Activated CD4-positive, alpha-beta T cell treated with anti-CD3 and anti-CD28 coated beads for 36 hours (primary cell): ENCODE measurements around the gene UBE2J2. TPM values are rescaled to one million over a fixed set of nuclear protein-coding genes. Genes with fewer than 3 reads are reported as not detected.

Source experiments
- ATAC-seq: fragments of 200-7000 bp; cut with Tn5 transposase; one replicate; pipeline ENCODE4 v1.10.0; 2021; ENCODE audit warnings: mild to moderate bottlenecking, moderate library complexity
- CTCF ChIA-PET: fragments of 350-600 bp; sonication (Branson Sonifier 250); formaldehyde crosslinking; loops from one replicate; lab custom pipeline; 2021; ENCODE audit warnings: antibody characterized with exemption; lab: Charles Lee
- POLR2A ChIA-PET: fragments of 350-600 bp; sonication (Branson Sonifier 250); formaldehyde crosslinking; loops from one replicate; lab custom pipeline; 2021; ENCODE audit warnings: antibody characterized with exemption, inconsistent platforms; lab: Charles Lee
- DNase-seq: peaks from one replicate; pipeline ENCODE4 v3.0.0-alpha.2; 2020
- H3K27ac Mint-ChIP-seq: one replicate; pipeline ENCODE4 v1.8.0; 2021; ENCODE audit warnings: mixed read lengths
- H3K27me3 Mint-ChIP-seq: one replicate; pipeline ENCODE4 v1.8.0; 2021; ENCODE audit warnings: mixed read lengths
- H3K36me3 Mint-ChIP-seq: one replicate; pipeline ENCODE4 v1.8.0; 2021; ENCODE audit warnings: low read depth, mixed read lengths
- H3K4me1 Mint-ChIP-seq: one replicate; pipeline ENCODE4 v1.8.0; 2021; ENCODE audit warnings: mixed read lengths
- H3K4me3 Mint-ChIP-seq: one replicate; pipeline ENCODE4 v1.8.0; 2021; ENCODE audit warnings: mild to moderate bottlenecking, moderate library complexity, mixed read lengths
- H3K9me3 Mint-ChIP-seq: one replicate; pipeline ENCODE4 v1.8.0; 2021; ENCODE audit warnings: low read depth, mixed read lengths
- intact Hi-C, 2 experiments: fragments of 100-400 bp; cut with DNase I in 1 of 2; cut with micrococcal nuclease in 1 of 2; formaldehyde crosslinking; loops; one replicate each; pipeline versions ENCODE4 v1.14.2 to v1.15.1; 2022 to 2024; cut with DNase I, micrococcal nuclease
- total RNA-seq, 2 experiments: library from RNA; stranded (reverse); gene quantifications; one replicate each; pipeline ENCODE4 v1.2.3, GENCODE V29; 2021

Gene UBE2J2
- total RNA-seq, 2 experiments from 2014 or later, result 57.4 to 60.2 TPM

- Mint-ChIP-seq H3K36me3 (peaks cover 26% of the 10 kb centered on the region), H3K4me1 (no peaks in the 10 kb centered on the region), H3K4me3 (no peak overlapping the region), H3K27ac (no peak overlapping the region), H3K9me3 (no peaks in the 10 kb centered on the region), H3K27me3 (no peaks in the 10 kb centered on the region)
- ATAC-seq, result no peak
- intact Hi-C loops, result no loop called here
- no peak for DNase-seq
- ChIA-PET POLR2A (interaction anchor here (0.5 kb wide), 1 partner anchor 33 kb away, joined by 5 read pairs; no protein-coding TSS in a partner anchor), CTCF (interaction anchor here (0.7 kb wide), 1 partner anchor 149 kb away, joined by 3 read pairs; no protein-coding TSS in a partner anchor)
Measured at GRCh38 chr1:1315435-1315954, 41.8 kb upstream of the UBE2J2 start.

DNA sequence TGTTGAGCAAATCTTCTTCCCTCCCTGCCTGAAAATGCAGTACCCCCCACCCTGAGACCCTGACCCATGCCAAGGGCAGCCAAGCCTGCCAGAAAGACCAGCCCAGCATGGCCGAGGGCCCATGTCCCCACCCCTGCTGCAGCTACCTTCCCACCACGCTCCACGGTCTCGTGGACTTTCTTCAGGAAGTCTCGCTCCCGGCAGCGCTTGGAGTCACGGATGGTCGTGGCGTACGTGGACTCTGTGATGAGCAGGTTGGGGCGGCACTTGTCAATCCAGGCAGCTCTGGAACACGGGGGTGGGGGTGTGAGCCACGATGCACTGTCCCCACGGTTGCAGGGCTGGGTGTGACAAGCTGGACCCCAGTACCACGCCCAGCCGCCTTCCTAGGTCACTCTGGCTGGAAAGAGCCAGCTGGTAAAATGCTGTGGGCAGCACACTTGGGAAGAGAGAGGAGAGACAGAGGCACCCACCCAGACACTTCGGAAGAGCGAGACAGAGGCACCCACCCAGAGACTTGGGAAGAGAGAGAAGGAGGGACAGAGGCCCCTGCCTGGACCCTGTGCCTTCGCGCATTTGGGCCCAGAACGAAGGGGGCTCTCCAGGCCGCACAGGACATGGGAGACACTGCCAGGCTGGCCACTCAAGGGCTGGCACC lies 41.2 kb upstream of the UBE2J2 start:
- intact Hi-C loops, result no loop called here
- Mint-ChIP-seq H3K9me3 (no peaks in the 10 kb centered on the region), H3K27ac (no peak overlapping the region), H3K27me3 (no peaks in the 10 kb centered on the region), H3K36me3 (peaks cover 26% of the 10 kb centered on the region), H3K4me1 (peaks cover 2% of the 10 kb centered on the region), H3K4me3 (no peak overlapping the region)
- ChIA-PET POLR2A (interaction anchor here (0.5 kb wide), 1 partner anchor 33 kb away, joined by 5 read pairs; no protein-coding TSS in a partner anchor), CTCF (interaction anchor here (0.7 kb wide), 1 partner anchor 149 kb away, joined by 3 read pairs; no protein-coding TSS in a partner anchor)
- ATAC-seq, result no peak
- DNase-seq, result no peak

GRCh38 chr1:1314237-1314586 lies 40.6 kb upstream of the UBE2J2 start:
- peaks cover 2% of the 10 kb centered on the region for H3K4me1 Mint-ChIP-seq
- DNase-seq (no peak), ATAC-seq (no peak)
- no peak overlapping the region for H3K27ac Mint-ChIP-seq
- peaks cover 22% of the 10 kb centered on the region for H3K36me3 Mint-ChIP-seq
- no peaks in the 10 kb centered on the region for H3K27me3 Mint-ChIP-seq
- intact Hi-C loops, result no loop called here
- H3K4me3 Mint-ChIP-seq, result no peak overlapping the region
- ChIA-PET CTCF (no interaction called here), POLR2A (no interaction called here)
- H3K9me3 Mint-ChIP-seq, result no peaks in the 10 kb centered on the region

DNA sequence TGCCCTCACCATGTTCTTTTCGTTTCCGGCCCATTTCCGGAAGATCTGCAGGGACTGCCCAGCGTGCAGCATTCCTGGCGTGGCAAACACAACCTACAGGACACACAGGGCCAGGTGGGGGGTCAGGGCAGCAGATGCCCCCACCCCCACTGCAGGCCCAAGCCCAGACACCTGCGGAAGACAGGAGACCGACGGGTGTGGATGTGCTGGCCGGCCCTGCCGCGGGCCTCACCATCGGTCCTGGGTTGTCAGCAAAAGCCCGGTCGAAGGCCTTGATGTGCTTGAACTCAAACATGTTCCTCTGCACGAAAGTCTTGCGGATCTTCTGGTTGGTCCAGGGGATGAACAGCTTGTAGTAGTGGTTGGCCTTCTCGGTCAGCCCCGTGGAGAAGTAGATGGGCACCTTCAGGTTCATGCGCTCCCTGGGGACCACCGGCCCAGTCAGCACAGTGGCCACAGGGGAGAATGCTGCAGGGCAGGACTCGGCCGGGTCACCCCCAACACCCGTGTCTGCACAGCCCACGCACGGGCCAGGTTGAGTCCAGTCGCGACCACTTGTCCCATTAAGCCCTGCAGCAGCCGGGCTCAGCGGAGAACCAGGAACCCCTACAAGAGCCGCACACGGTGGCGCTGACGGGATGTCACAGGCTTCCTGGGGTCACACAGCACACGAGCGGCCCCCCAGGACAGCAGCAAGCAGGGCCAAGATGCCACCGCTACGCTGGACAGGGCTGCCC lies 40.0 kb upstream of the UBE2J2 start:
- H3K4me1 Mint-ChIP-seq, result peaks cover 2% of the 10 kb centered on the region
- no peak overlapping the region for H3K4me3 Mint-ChIP-seq
- ChIA-PET CTCF (no interaction called here), POLR2A (no interaction called here)
- DNase-seq (no peak), ATAC-seq (no peak)
- H3K27me3 Mint-ChIP-seq, result no peaks in the 10 kb centered on the region
- no peaks in the 10 kb centered on the region for H3K9me3 Mint-ChIP-seq
- H3K27ac Mint-ChIP-seq, result no peak overlapping the region
- intact Hi-C loops, result no loop called here
- H3K36me3 Mint-ChIP-seq, result peaks cover 17% of the 10 kb centered on the region

DNA sequence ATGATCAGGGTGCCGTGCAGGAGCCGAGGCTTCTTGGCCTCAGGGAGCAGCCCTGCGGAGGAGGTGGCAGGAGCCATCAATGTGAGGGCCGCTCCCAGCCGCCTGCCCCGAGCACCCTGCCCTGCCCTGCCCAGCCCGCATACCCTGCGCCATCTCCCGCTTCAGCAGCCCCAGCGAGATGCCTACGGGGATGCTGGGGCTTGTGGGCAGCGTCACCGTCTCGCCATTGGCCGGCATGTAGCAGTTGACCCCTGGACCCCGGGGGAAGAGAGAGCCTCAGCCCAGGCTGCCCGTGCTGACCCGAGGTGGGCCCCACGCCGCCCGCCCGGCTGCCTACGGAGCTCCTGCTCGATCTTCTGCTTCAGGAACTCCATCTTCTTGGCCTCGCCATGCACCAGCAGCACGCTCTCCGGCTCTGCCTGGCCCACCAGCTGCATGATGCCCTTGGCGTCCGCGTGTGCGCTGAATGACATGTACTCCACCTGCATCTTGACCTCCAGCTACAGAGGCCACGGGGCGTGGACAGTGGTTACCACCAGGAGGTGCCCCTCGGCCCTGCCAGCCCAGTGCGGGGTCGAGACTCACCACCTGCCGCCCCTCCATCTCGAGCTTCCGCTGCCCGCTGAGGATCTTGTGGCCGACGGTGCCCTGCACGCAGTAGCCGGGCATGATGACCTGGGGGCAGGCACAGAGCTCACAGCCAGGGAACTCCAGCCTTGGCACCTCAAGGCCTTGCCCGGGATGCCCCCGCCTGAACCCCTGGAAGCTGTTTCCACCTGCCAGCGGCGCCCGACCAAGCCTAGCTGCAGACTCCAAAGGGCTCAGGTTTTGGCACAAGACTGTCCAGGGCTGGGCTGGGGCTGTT lies 39.0 kb upstream of the UBE2J2 start:
- ChIA-PET POLR2A (no interaction called here), CTCF (no interaction called here)
- DNase-seq, result no peak
- Mint-ChIP-seq H3K9me3 (no peaks in the 10 kb centered on the region), H3K4me1 (peaks cover 2% of the 10 kb centered on the region), H3K4me3 (no peak overlapping the region), H3K27me3 (no peaks in the 10 kb centered on the region), H3K36me3 (peaks cover 16% of the 10 kb centered on the region), H3K27ac (no peak overlapping the region)
- ATAC-seq, result no peak
- intact Hi-C loops, result no loop called here

GRCh38 chr1:1311107-1312104 lies 37.8 kb upstream of the UBE2J2 start:
- no peak overlapping the region for H3K27ac Mint-ChIP-seq
- no peak overlapping the region for H3K4me3 Mint-ChIP-seq
- ChIA-PET POLR2A (no interaction called here), CTCF (interaction anchor here (0.5 to 0.9 kb wide), 2 partner anchors 63 to 88 kb away, joined by 3 to 4 read pairs; partner anchors contain the start of genes AURKAIP1 and CCNL2)
- no peaks in the 10 kb centered on the region for H3K9me3 Mint-ChIP-seq
- peaks cover 10% of the 10 kb centered on the region for H3K4me1 Mint-ChIP-seq
- no peak for ATAC-seq
- intact Hi-C loops, result no loop called here
- DNase-seq, result no peak
- peaks cover 11% of the 10 kb centered on the region for H3K36me3 Mint-ChIP-seq
- H3K27me3 Mint-ChIP-seq, result no peaks in the 10 kb centered on the region

GRCh38 chr1:1310476-1311053 lies 36.9 kb upstream of the UBE2J2 start:
- H3K27ac Mint-ChIP-seq, result no peak overlapping the region
- no peaks in the 10 kb centered on the region for H3K9me3 Mint-ChIP-seq
- intact Hi-C loops, result no loop called here
- H3K4me3 Mint-ChIP-seq, result no peak overlapping the region
- peaks cover 8% of the 10 kb centered on the region for H3K36me3 Mint-ChIP-seq
- ChIA-PET POLR2A (no interaction called here), CTCF (interaction anchor here (0.7 kb wide), 2 partner anchors 73 to 526 kb away, joined by 3 read pairs; no protein-coding TSS in a partner anchor)
- DNase-seq (no peak), ATAC-seq (no peak)
- peaks cover 17% of the 10 kb centered on the region for H3K4me1 Mint-ChIP-seq
- no peaks in the 10 kb centered on the region for H3K27me3 Mint-ChIP-seq

- H3K36me3 Mint-ChIP-seq, result peaks cover 8% of the 10 kb centered on the region
- POLR2A ChIA-PET, result no interaction called here
Measured at GRCh38 chr1:1310109-1310385, 36.4 kb upstream of the UBE2J2 start.

DNA sequence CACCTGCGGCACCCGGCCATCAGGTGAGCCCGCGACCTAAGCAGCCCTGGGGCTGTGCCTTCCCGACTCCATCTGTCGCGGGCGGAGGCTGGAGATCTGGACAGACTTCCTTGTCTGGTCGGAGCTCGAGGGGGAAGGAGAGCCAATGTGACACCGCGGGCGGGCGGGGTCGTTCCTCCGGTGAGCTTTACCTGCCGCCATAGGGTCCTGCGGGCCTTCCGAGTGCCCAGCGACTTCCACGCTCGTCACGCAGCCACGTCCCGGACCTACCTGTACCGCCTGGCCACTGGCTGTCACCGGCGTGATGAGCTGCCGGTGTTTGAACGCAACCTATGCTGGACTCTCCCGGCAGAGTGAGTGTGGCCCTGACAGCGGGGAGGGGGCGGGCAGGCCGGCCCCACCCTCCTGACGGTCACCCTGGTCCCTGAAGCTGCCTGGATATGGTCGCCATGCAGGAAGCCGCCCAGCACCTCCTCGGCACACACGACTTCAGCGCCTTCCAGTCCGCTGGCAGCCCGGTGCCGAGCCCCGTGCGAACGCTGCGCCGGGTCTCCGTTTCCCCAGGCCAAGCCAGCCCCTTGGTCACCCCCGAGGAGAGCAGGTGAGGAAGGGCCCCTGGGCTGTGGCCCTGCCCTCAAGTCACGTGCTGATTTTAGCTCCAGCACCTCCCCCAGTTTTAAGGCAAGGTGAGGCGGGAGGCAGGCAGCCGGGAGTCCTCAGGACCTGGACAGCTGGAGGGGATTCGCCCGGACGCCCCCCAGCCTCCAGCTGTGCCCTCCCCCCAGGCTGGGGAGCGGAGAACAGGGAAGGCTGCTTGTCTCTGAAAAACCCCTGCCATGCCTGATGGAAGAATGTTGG lies 35.8 kb upstream of the UBE2J2 start:
- DNase-seq (peak; percentile 36), ATAC-seq (no peak)
- peaks cover 8% of the 10 kb centered on the region for H3K36me3 Mint-ChIP-seq
- no peaks in the 10 kb centered on the region for H3K9me3 Mint-ChIP-seq
- no peaks in the 10 kb centered on the region for H3K27me3 Mint-ChIP-seq
- H3K4me1 Mint-ChIP-seq, result peaks cover 23% of the 10 kb centered on the region
- ChIA-PET POLR2A (interaction anchor here (0.5 kb wide), 1 partner anchor 14 kb away, joined by 3 read pairs; no protein-coding TSS in a partner anchor), CTCF (interaction anchor here (0.6 to 0.9 kb wide), 5 partner anchors 16 to 527 kb away, joined by 3 to 4 read pairs (median 3); no protein-coding TSS in a partner anchor)
- peak overlapping the region; percentile 31 for H3K27ac Mint-ChIP-seq
- peak overlapping the region; percentile 76 for H3K4me3 Mint-ChIP-seq
- intact Hi-C loops, result loop anchor here (2.0 to 10.0 kb wide), 4 partner anchors 37 to 1268 kb away; partner anchors contain the start of genes AURKAIP1 (in 1 of the 2) and UBE2J2 (in 1 of the 2)

More at GRCh38 chr1:1310109-1310385, 36.4 kb upstream of the UBE2J2 start:
- Mint-ChIP-seq H3K27me3 (no peaks in the 10 kb centered on the region), H3K4me3 (peak overlapping the region; percentile 76), H3K9me3 (no peaks in the 10 kb centered on the region), H3K27ac (no peak overlapping the region), H3K4me1 (peaks cover 22% of the 10 kb centered on the region)
- ATAC-seq, result no peak
- DNase-seq, result no peak
- intact Hi-C loops, result no loop called here
- CTCF ChIA-PET, result interaction anchor here (0.7 to 0.9 kb wide), 4 partner anchors 15 to 527 kb away, joined by 3 to 4 read pairs (median 4); no protein-coding TSS in a partner anchor
